Activated naive CD4-positive, alpha-beta T cell treated with anti-CD3 and anti-CD28 coated beads, Interleukin-2, amount 50 U/mL, for 16 hours (primary cell): Measurements from ENCODE around the gene ABHD17A.
"Not testable (repeated sequence)": the region's sequence is repeated elsewhere in the genome, so short reads cannot be mapped to it uniquely, and the experiment has no call there.

Experiments
- DNase-seq: peaks from one replicate; pipeline ENCODE4 v3.0.0-alpha.2; 2020

Gene ABHD17A

GRCh38 chr19:1908364-1908678 is 23.0 kb upstream of the ABHD17A start:
- DNase-seq = no peak

- DNase-seq = no peak
Observed at GRCh38 chr19:1907563-1908363, 22.5 kb upstream of the ABHD17A start.

- no peak for DNase-seq
Observed at GRCh38 chr19:1906985-1907562, 21.8 kb upstream of the ABHD17A start.

- no peak for DNase-seq
Observed at GRCh38 chr19:1905863-1906375, 20.6 kb upstream of the ABHD17A start.

GRCh38 chr19:1905110-1905862 is 20.0 kb upstream of the ABHD17A start, which contains the start of the genes ADAT3 and SCAMP4:
TSS of gene ADAT3 (plus strand) at chr19:1905399. CDS start at chr19:1912048, 6,649 bp downstream.
TSS of gene SCAMP4 (plus strand) at chr19:1905399. CDS start at chr19:1915020, 9,621 bp downstream.
- peak; percentile 99 for DNase-seq

GRCh38 chr19:1904860-1905109 is 19.5 kb upstream of the ABHD17A start:
- DNase-seq = no peak

- no peak for DNase-seq
Observed at GRCh38 chr19:1902923-1903322, 17.6 kb upstream of the ABHD17A start.

- no peak for DNase-seq
Observed at GRCh38 chr19:1901940-1902404, 16.7 kb upstream of the ABHD17A start.

- no peak for DNase-seq
Observed at GRCh38 chr19:1896508-1896907, 11.2 kb upstream of the ABHD17A start.

GRCh38 chr19:1893791-1894190 is 8.5 kb upstream of the ABHD17A start:
- no peak for DNase-seq

- no peak for DNase-seq
Observed at GRCh38 chr19:1889907-1890306, 4.6 kb upstream of the ABHD17A start.

- no peak for DNase-seq
Observed at GRCh38 chr19:1888385-1888784, 3.1 kb upstream of the ABHD17A start.

GRCh38 chr19:1886360-1886759 is 1.1 kb upstream of the ABHD17A start:
- DNase-seq = not testable (repeated sequence)

GRCh38 chr19:1884719-1885334 is 469 bp downstream of the ABHD17A start:
- DNase-seq = no peak

GRCh38 chr19:1884291-1884718 is 991 bp downstream of the ABHD17A start:
- no peak for DNase-seq

GRCh38 chr19:1883784-1884183 is 1.5 kb downstream of the ABHD17A start:
- no peak for DNase-seq

GRCh38 chr19:1882786-1883692 is 2.3 kb downstream of the ABHD17A start:
- no peak for DNase-seq

GRCh38 chr19:1882089-1882785 is 3.1 kb downstream of the ABHD17A start:
- peak; percentile 52 for DNase-seq

GRCh38 chr19:1881393-1882088 is 3.8 kb downstream of the ABHD17A start:
- DNase-seq = not testable (repeated sequence)

- no peak for DNase-seq
Observed at GRCh38 chr19:1880611-1881392, 4.5 kb downstream of the ABHD17A start.
